Right lobe of liver (tissue), 4 donors: ENCODE results near the gene COX15.

Experiments
- POLR2A ChIP-seq: fragments of 450-650 bp; IDR thresholded peaks from one replicate; pipeline ENCODE4 v1.6.1; 2017; ENCODE audit warnings: antibody characterized with exemption, mild to moderate bottlenecking
- TF ChIP-seq, protein P1 (sequence below), 4 donors: fragments of 200-600 bp in 3 of 4; fragments of 450-650 bp in 1 of 4; IDR thresholded peaks; one replicate each; pipeline versions ENCODE4 v1.5.1 to v1.8.0; 2016 to 2022; ENCODE audit warnings: antibody characterized with exemption in 4 of 4, mild to moderate bottlenecking in 2 of 4
- donor health status: DM: no; HTN: no; CAD: no.
- donor health status: DM: no; HTN: no; CAD: no.
- donor health status: DM: no; HTN: yes; CAD: no.

DNA sequence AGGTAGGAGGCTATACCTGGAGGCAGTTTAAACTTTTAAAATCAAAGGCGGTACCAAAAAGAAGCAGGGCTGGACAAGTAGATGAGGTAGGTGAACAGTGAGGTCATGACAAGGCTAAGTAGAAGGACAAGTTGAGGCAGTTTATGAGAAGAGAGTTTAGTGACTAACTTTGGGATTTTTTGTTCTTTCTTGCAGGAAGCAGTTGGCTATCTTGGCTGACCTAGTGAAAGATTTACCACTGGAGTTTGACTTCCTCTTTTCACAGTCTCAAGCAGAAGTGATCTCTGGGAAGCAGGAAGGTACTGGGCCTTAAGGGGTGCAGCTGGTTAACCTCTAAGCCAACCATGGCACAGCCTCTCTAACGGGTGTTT lies 46.3 kb downstream of the COX15 start:
- TF ChIP-seq, protein P1, sequence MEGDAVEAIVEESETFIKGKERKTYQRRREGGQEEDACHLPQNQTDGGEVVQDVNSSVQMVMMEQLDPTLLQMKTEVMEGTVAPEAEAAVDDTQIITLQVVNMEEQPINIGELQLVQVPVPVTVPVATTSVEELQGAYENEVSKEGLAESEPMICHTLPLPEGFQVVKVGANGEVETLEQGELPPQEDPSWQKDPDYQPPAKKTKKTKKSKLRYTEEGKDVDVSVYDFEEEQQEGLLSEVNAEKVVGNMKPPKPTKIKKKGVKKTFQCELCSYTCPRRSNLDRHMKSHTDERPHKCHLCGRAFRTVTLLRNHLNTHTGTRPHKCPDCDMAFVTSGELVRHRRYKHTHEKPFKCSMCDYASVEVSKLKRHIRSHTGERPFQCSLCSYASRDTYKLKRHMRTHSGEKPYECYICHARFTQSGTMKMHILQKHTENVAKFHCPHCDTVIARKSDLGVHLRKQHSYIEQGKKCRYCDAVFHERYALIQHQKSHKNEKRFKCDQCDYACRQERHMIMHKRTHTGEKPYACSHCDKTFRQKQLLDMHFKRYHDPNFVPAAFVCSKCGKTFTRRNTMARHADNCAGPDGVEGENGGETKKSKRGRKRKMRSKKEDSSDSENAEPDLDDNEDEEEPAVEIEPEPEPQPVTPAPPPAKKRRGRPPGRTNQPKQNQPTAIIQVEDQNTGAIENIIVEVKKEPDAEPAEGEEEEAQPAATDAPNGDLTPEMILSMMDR (IDR thresholded peaks at IDR 0.05), result no peak
- no peak for TF ChIP-seq POLR2A
